Mammary epithelial cell (primary cell): ENCODE data around the gene SVEP1.

ENCODE experiments used
- EZH2 ChIP-seq: IDR thresholded peaks from 2 replicates; pipeline ENCODE4 v1.6.1; 2012; ENCODE audit warnings: low read length, inconsistent platforms, borderline replicate concordance
- TF ChIP-seq, protein P1 (sequence below), 2 donors: IDR thresholded peaks in 1 of 2; conservative IDR thresholded peaks in 1 of 2; 2 replicates each; pipeline ENCODE4 v1.5.1; 2011 to 2012; ENCODE audit warnings: inconsistent platforms in 2 of 2, low read length in 2 of 2, mild to moderate bottlenecking in 2 of 2, control low read depth in 1 of 2, low read depth in 1 of 2; ENCODE audit not compliant: insufficient read depth in 1 of 2; ENCODE audit errors: extremely low read depth in 1 of 2

DNA sequence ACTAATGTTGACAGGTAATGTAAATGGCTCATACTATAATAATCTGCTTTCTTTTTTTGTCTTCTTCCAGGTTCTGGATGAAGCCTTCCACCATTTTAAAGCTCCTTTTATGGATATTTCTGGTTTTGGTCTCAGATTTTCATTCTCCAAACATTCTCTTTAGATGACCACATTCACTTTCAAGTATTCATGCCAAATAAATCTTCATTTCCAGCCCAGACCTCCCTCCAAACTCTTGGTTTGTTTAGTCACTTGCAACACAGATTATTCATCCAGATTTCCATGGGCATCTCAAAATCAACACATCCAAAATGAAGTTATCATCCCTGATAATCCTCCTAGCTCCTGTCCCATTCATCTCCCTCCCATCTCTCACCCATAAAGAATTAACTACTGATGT lies 40.3 kb upstream of the SVEP1 start:
- TF ChIP-seq, protein P1, sequence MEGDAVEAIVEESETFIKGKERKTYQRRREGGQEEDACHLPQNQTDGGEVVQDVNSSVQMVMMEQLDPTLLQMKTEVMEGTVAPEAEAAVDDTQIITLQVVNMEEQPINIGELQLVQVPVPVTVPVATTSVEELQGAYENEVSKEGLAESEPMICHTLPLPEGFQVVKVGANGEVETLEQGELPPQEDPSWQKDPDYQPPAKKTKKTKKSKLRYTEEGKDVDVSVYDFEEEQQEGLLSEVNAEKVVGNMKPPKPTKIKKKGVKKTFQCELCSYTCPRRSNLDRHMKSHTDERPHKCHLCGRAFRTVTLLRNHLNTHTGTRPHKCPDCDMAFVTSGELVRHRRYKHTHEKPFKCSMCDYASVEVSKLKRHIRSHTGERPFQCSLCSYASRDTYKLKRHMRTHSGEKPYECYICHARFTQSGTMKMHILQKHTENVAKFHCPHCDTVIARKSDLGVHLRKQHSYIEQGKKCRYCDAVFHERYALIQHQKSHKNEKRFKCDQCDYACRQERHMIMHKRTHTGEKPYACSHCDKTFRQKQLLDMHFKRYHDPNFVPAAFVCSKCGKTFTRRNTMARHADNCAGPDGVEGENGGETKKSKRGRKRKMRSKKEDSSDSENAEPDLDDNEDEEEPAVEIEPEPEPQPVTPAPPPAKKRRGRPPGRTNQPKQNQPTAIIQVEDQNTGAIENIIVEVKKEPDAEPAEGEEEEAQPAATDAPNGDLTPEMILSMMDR (conservative IDR thresholded peaks at IDR 0.05 in 1 of 2, IDR thresholded peaks at IDR 0.05 in 1 of 2; ENCODE audit: extremely low read depth in 1 of 2, insufficient read depth in 1 of 2, low read depth in 1 of 2, low read length in 2 of 2) = no peak
- no peak for TF ChIP-seq EZH2
